H1 (cell line): ENCODE results near the gene RHOU. TPM values are rescaled to one million over a fixed set of nuclear protein-coding genes. Genes with fewer than 3 reads are reported as not detected.

Source experiments
- CTCF ChIA-PET: fragments of 300-600 bp; sonication (Branson Sonifier 250); formaldehyde crosslinking; loops from one replicate; lab custom pipeline; 2021; ENCODE audit not compliant: partially characterized antibody; lab: Charles Lee
- POLR2A ChIA-PET: fragments of 300-600 bp; sonication (Branson Sonifier 250); formaldehyde crosslinking; loops from one replicate; lab custom pipeline; 2021; ENCODE audit warnings: inconsistent platforms; ENCODE audit not compliant: partially characterized antibody; lab: Charles Lee
- DNase-seq, 2 experiments: peaks; one replicate each; pipeline versions ENCODE4 v3.0.0 to v3.0.0-alpha.2; 2010 to 2022; ENCODE audit warnings: low spot score in 2 of 2, low read depth in 1 of 2, mixed read lengths in 1 of 2
- FAIRE-seq: peaks from 2 replicates; lab custom pipeline; 2011; peaks lifted over from hg19 to GRCh38; lab: Jason Lieb, UNC
- H2AFZ ChIP-seq: 2 replicates; pipeline ENCODE4 v1.8.1; 2012; ENCODE audit warnings: low read length, inconsistent platforms
- H2AK5ac ChIP-seq: 2 replicates; pipeline ENCODE4 v1.6.1; 2013; ENCODE audit warnings: low read depth, low read length
- H2BK120ac ChIP-seq: replicated peaks from 2 replicates; pipeline ENCODE3; 2013; ENCODE audit warnings: low read depth, low read length, inconsistent platforms
- H2BK12ac ChIP-seq: 2 replicates; pipeline ENCODE4 v1.6.1; 2013; ENCODE audit warnings: low read depth, low read length
- H2BK15ac ChIP-seq: 2 replicates; pipeline ENCODE4 v1.6.1; 2013; ENCODE audit warnings: low read length
- H2BK20ac ChIP-seq: 2 replicates; pipeline ENCODE4 v1.6.1; 2013; ENCODE audit warnings: low read length
- H2BK5ac ChIP-seq: 2 replicates; pipeline ENCODE4 v1.6.1; 2013; ENCODE audit warnings: low read depth, low read length
- H3K14ac ChIP-seq: 2 replicates; pipeline ENCODE4 v1.6.1; 2013; ENCODE audit warnings: inconsistent platforms; ENCODE audit not compliant: insufficient read length
- H3K18ac ChIP-seq: 2 replicates; pipeline ENCODE4 v1.6.1; 2013; ENCODE audit warnings: low read length; ENCODE audit errors: extremely low read depth
- H3K23ac ChIP-seq: 2 replicates; pipeline ENCODE4 v1.6.1; 2013; ENCODE audit warnings: inconsistent platforms; ENCODE audit not compliant: insufficient read length
- H3K23me2 ChIP-seq: 2 replicates; pipeline ENCODE4 v1.6.1; 2013; ENCODE audit warnings: low read depth, low read length
- H3K27ac ChIP-seq: 2 replicates; pipeline ENCODE4 v1.6.1; 2011; ENCODE audit warnings: low read depth, low read length, inconsistent platforms
- H3K27me3 ChIP-seq, 4 experiments: replicated peaks in 1 of 4; 1 replicate in 1 of 4; 2 replicates in 3 of 4; pipeline versions ENCODE4 v1.6.1 to v1.8.1; 2011 to 2013; ENCODE audit warnings: low read length in 3 of 4, mild to moderate bottlenecking in 3 of 4, inconsistent platforms in 2 of 4, mixed read lengths in 2 of 4, moderate library complexity in 1 of 4; ENCODE audit not compliant: control insufficient read depth in 3 of 4, insufficient read depth in 3 of 4; ENCODE audit errors: extremely low read depth in 1 of 4
- H3K36me3 ChIP-seq, 4 experiments: 2 replicates each; pipeline versions ENCODE4 v1.6.1 to v1.8.1; 2011 to 2013; ENCODE audit warnings: mild to moderate bottlenecking in 4 of 4, low read length in 3 of 4, moderate library complexity in 2 of 4, control low read depth in 1 of 4, inconsistent platforms in 1 of 4; ENCODE audit not compliant: insufficient read depth in 4 of 4, control insufficient read depth in 2 of 4
- H3K4ac ChIP-seq: replicated peaks from 2 replicates; pipeline ENCODE3; 2013; ENCODE audit warnings: low read length, low read depth, mixed read lengths, inconsistent platforms; ENCODE audit not compliant: insufficient read length
- H3K4me1 ChIP-seq, 4 experiments: replicated peaks in 1 of 4; 1 replicate in 1 of 4; 2 replicates in 3 of 4; pipeline versions ENCODE4 v1.6.1 to v1.8.1; 2011 to 2013; ENCODE audit warnings: low read length in 3 of 4, inconsistent platforms in 2 of 4, mixed read lengths in 1 of 4; ENCODE audit not compliant: insufficient read depth in 4 of 4, control insufficient read depth in 3 of 4
- H3K4me2 ChIP-seq, 2 experiments: 2 replicates each; pipeline versions ENCODE4 v1.6.1 to v1.8.1; 2011 to 2013; ENCODE audit warnings: low read depth in 2 of 2, low read length in 2 of 2, control low read depth in 1 of 2, inconsistent platforms in 1 of 2, mild to moderate bottlenecking in 1 of 2; ENCODE audit not compliant: insufficient read depth in 1 of 2
- H3K4me3 ChIP-seq, 4 experiments: fragments of 200-600, 300-600 bp in 1 of 4; sonication (generic), shearing (Covaris generic), sonication (Bioruptor Twin) in 1 of 4; 2 replicates each; pipeline versions ENCODE4 v1.5.1 to v1.8.1; 2011 to 2016; ENCODE audit warnings: low read length in 4 of 4, low read depth in 3 of 4, control low read depth in 2 of 4, inconsistent platforms in 2 of 4, mild to moderate bottlenecking in 2 of 4, mixed read lengths in 1 of 4, moderate library complexity in 1 of 4; ENCODE audit not compliant: insufficient read depth in 2 of 4; ENCODE audit errors: extremely low read depth in 1 of 4
- H3K56ac ChIP-seq: replicated peaks from 2 replicates; pipeline ENCODE3; 2013; ENCODE audit warnings: low read depth, mild to moderate bottlenecking, mixed read lengths, low read length, inconsistent platforms; ENCODE audit not compliant: insufficient read length
- H3K79me1 ChIP-seq: 2 replicates; pipeline ENCODE4 v1.6.1; 2013; ENCODE audit warnings: low read depth, low read length, control low read depth
- H3K79me2 ChIP-seq, 2 experiments: 2 replicates each; pipeline versions ENCODE4 v1.6.1 to v1.8.1; 2012 to 2013; ENCODE audit warnings: low read length in 2 of 2, mild to moderate bottlenecking in 2 of 2, inconsistent platforms in 1 of 2; ENCODE audit not compliant: insufficient read depth in 2 of 2, control insufficient read depth in 1 of 2
- H3K9ac ChIP-seq, 4 experiments: replicated peaks in 1 of 4; 1 replicate in 1 of 4; 2 replicates in 3 of 4; pipeline versions ENCODE4 v1.6.1 to v1.8.1; 2011 to 2013; ENCODE audit warnings: low read depth in 3 of 4, low read length in 3 of 4, control low read depth in 2 of 4, mild to moderate bottlenecking in 2 of 4, moderate library complexity in 2 of 4, inconsistent platforms in 1 of 4; ENCODE audit errors: extremely low read depth in 1 of 4
- H3K9me3 ChIP-seq, 2 experiments: 2 replicates each; pipeline versions ENCODE4 v1.6.1 to v1.8.1; 2012 to 2013; ENCODE audit warnings: mild to moderate bottlenecking in 2 of 2, moderate library complexity in 2 of 2, control low read depth in 1 of 2, inconsistent platforms in 1 of 2, low read depth in 1 of 2, low read length in 1 of 2, mixed read lengths in 1 of 2; ENCODE audit not compliant: insufficient read depth in 2 of 2
- H4K20me1 ChIP-seq, 2 experiments: replicated peaks in 1 of 2; 2 replicates each; pipeline versions ENCODE3 to v1.8.1; 2011 to 2013; ENCODE audit warnings: inconsistent platforms in 2 of 2, low read length in 2 of 2, mild to moderate bottlenecking in 1 of 2; ENCODE audit not compliant: insufficient read depth in 2 of 2, control insufficient read depth in 1 of 2
- H4K5ac ChIP-seq: 2 replicates; pipeline ENCODE4 v1.6.1; 2013; ENCODE audit warnings: low read length, low read depth, mixed read lengths, inconsistent platforms; ENCODE audit not compliant: insufficient read length
- H4K8ac ChIP-seq: 2 replicates; pipeline ENCODE4 v1.8.0; 2013; ENCODE audit warnings: mild to moderate bottlenecking, moderate library complexity, low read length, inconsistent platforms; ENCODE audit not compliant: insufficient read depth; ENCODE audit errors: extremely low read depth
- H4K91ac ChIP-seq: replicated peaks from 2 replicates; pipeline ENCODE3; 2013; ENCODE audit warnings: low read length, mixed read lengths, inconsistent platforms; ENCODE audit not compliant: insufficient read length
- RAD21 ChIP-seq, 2 experiments: IDR thresholded peaks in 1 of 2; conservative IDR thresholded peaks in 1 of 2; 2 replicates each; pipeline ENCODE4 v1.6.1; 2011; ENCODE audit warnings: low read depth in 2 of 2, low read length in 2 of 2, improper control_type of control experiment in 1 of 2, inconsistent platforms in 1 of 2, mild to moderate bottlenecking in 1 of 2, moderate library complexity in 1 of 2
- WGBS, 2 experiments: shearing (Covaris generic) in 1 of 2; methylation state at CpG; one replicate each; pipeline versions ENCODE4 v1.1.6 to v1.1.7; 2013 to 2015; ENCODE audit warnings: low lambda C conversion rate in 2 of 2, mixed read lengths in 2 of 2, inconsistent platforms in 1 of 2, low coverage in 1 of 2, missing lambda C conversion rate in 1 of 2; ENCODE audit not compliant: insufficient replicate concordance in 2 of 2, insufficient coverage in 1 of 2, insufficient read length in 1 of 2; ENCODE audit errors: extremely low coverage in 1 of 2, missing lambda C conversion rate in 1 of 2; 5-methylcytosine and 5-hydroxymethylcytosine counted together
- polyA plus RNA-seq, 7 experiments: library from polyadenylated mRNA; depleted of rRNA in 3 of 7; stranded (reverse) in 5 of 7; unstranded in 2 of 7; fragments of >200 nt in 5 of 7; fragments of 200-250 nt in 2 of 7; gene quantifications; 1 replicate in 5 of 7; 2 replicates in 1 of 7; 4 replicates in 1 of 7; pipeline versions ENCODE4 v1.2.1 to v1.2.3, GENCODE V29; 2011 to 2013; ENCODE audit warnings: missing spikeins in 2 of 7, mixed read lengths in 2 of 7
- total RNA-seq: library from RNA; stranded (reverse); fragmentation: NEBNext Ultra II Directional; extraction: Animal tissue kit (Norgen Biotek cat#: 25700); gene quantifications from 2 replicates; pipeline ENCODE4 v1.2.1, GENCODE V29; 2021

Gene RHOU
- total and polyA plus RNA-seq, 2 of the 8 experiments (the other 6 are each of a cell fraction or from before 2014, with no cell fraction given), result 3.0 to 3.4 TPM

- no peak overlapping the region for H3K27ac ChIP-seq
- no peak for DNase-seq
- no peak for TF ChIP-seq RAD21 (IDR thresholded peaks at IDR 0.05 in 1 of 2, conservative IDR thresholded peaks at IDR 0.05 in 1 of 2; ENCODE audit: low read depth in 2 of 2, low read length in 2 of 2)
Observed at GRCh38 chr1:228786361-228787129, 51.3 kb downstream of the RHOU start.

More at GRCh38 chr1:228786361-228787129, 51.3 kb downstream of the RHOU start:
- Histone ChIP-seq H2BK120ac (no peak overlapping the region), H2AFZ (no peak overlapping the region), H3K4ac (no peak overlapping the region), H3K4me3 (no peak overlapping the region), H3K23ac (no peak overlapping the region), H2AK5ac (no peak overlapping the region), H3K79me1 (peaks cover 6% of the 10 kb centered on the region; the same call in 1 of the 2 replicates), H3K9ac (no peak overlapping the region), H3K27me3 (no peaks in the 10 kb centered on the region; a peak in 1 of 7 replicates), H3K4me1 (no peaks in the 10 kb centered on the region), H3K9me3 (no peaks in the 10 kb centered on the region), H4K8ac (no peak overlapping the region), H2BK15ac (no peak overlapping the region), H3K4me2 (no peak overlapping the region), H3K18ac (no peak overlapping the region), H2BK5ac (no peak overlapping the region), H3K14ac (no peak overlapping the region), H3K36me3 (no peaks in the 10 kb centered on the region), H2BK12ac (no peak overlapping the region), H3K79me2 (no peaks in the 10 kb centered on the region), H3K56ac (no peak overlapping the region), H4K5ac (no peak overlapping the region), H3K23me2 (peaks cover 14% of the 10 kb centered on the region; the same call in 1 of the 2 replicates), H2BK20ac (no peak overlapping the region), H4K20me1 (peaks cover 0 to 12% of the 10 kb centered on the region in 2 experiments), H4K91ac (no peak overlapping the region)
- 90% methylated on average over 4 of the region's 4 CpGs; no CpG with 5 or more reads in 1 of the 2 experiments for WGBS, 2 experiments
- no peak for FAIRE-seq
- ChIA-PET POLR2A (no interaction called here), CTCF (interaction anchor here (1.2 kb wide), 1 partner anchor 83 kb away, joined by 4 read pairs; no protein-coding TSS in a partner anchor)
